DND-41 (cell line): ENCODE results near the gene PCDHB11.

Source experiments
- CTCF ChIP-seq: IDR thresholded peaks from 2 replicates; pipeline ENCODE4 v1.5.1; 2012; ENCODE audit warnings: borderline replicate concordance, low read length, moderate library complexity, mild to moderate bottlenecking; ENCODE audit not compliant: poor library complexity, severe bottlenecking; ENCODE audit errors: extremely low read depth
- EZH2 ChIP-seq: IDR thresholded peaks from 3 replicates; pipeline ENCODE4 v1.6.1; 2012; ENCODE audit warnings: borderline replicate concordance, low read depth, mild to moderate bottlenecking, moderate library complexity, low read length, inconsistent platforms; ENCODE audit not compliant: severe bottlenecking

DNA sequence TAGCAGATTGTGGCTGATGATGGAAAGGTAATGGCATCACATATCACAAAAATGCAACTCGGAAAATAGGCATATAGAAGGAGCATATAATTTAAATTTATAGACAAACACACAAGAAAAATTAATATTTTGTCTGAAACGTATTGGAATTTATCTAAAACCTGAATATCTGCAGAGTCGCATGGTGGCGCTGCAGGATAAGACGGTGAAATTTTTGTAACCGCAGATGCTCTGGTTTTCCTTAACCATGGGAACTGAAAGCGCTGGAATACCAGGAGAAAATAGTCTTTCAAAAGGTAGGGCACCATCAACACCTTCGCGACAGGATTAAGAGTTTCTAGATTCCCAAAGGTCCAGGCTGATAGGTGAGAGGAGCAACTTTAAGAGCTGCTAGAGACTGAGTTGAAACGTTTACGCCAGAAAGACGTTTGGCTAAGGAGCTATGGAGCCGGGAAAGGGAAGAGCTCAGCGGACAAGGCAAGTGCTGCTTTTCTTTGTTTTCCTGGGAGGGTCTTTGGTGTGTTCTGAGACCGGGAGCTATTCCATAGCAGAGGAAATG lies 34.8 kb downstream of the PCDHB11 start:
- no peak for TF ChIP-seq CTCF
- TF ChIP-seq EZH2: no peak
